NK-92 (cell line): Measurements from ENCODE around the gene ST6GAL1.

ENCODE experiments used
- DNase-seq: peaks from one replicate; lab custom pipeline; 2025; ENCODE audit not compliant: unreplicated experiment; lab: John Stamatoyannopoulos, UW

ST6GAL1 gene

GRCh38 chr3:187103251-187103650 lies 172.9 kb downstream of the ST6GAL1 start:
- DNase-seq, result no peak

GRCh38 chr3:187104342-187104741 lies 174.0 kb downstream of the ST6GAL1 start:
- DNase-seq, result no peak

GRCh38 chr3:187104933-187105332 lies 174.6 kb downstream of the ST6GAL1 start:
- no peak for DNase-seq

GRCh38 chr3:187105700-187106099 lies 175.4 kb downstream of the ST6GAL1 start:
- no peak for DNase-seq

GRCh38 chr3:187107989-187108388 lies 177.7 kb downstream of the ST6GAL1 start:
- no peak for DNase-seq

- DNase-seq, result no peak
Measured at GRCh38 chr3:187110156-187110555, 179.8 kb downstream of the ST6GAL1 start.

GRCh38 chr3:187112934-187113793 lies 182.8 kb downstream of the ST6GAL1 start:
- no peak for DNase-seq

GRCh38 chr3:187114511-187114910 lies 184.2 kb downstream of the ST6GAL1 start:
- no peak for DNase-seq

- DNase-seq, result no peak
Measured at GRCh38 chr3:187120326-187120725, 190.0 kb downstream of the ST6GAL1 start.

- DNase-seq, result no peak
Measured at GRCh38 chr3:187122261-187122660, 191.9 kb downstream of the ST6GAL1 start.

- no peak for DNase-seq
Measured at GRCh38 chr3:187125319-187126031, 195.1 kb downstream of the ST6GAL1 start.
